GM19043 (cell line): ENCODE results near the gene TEKTIP1.
"Not testable (repeated sequence)": the region's sequence is repeated elsewhere in the genome, so short reads cannot be mapped to it uniquely, and the experiment has no call there.

Source experiments
- ATAC-seq: cut with Tn5 transposase; IDR thresholded peaks from one replicate; pipeline ENCODE4 v1.9.1; 2021; ENCODE audit warnings: low read depth; ENCODE audit not compliant: unreplicated experiment

The TEKTIP1 gene

DNA sequence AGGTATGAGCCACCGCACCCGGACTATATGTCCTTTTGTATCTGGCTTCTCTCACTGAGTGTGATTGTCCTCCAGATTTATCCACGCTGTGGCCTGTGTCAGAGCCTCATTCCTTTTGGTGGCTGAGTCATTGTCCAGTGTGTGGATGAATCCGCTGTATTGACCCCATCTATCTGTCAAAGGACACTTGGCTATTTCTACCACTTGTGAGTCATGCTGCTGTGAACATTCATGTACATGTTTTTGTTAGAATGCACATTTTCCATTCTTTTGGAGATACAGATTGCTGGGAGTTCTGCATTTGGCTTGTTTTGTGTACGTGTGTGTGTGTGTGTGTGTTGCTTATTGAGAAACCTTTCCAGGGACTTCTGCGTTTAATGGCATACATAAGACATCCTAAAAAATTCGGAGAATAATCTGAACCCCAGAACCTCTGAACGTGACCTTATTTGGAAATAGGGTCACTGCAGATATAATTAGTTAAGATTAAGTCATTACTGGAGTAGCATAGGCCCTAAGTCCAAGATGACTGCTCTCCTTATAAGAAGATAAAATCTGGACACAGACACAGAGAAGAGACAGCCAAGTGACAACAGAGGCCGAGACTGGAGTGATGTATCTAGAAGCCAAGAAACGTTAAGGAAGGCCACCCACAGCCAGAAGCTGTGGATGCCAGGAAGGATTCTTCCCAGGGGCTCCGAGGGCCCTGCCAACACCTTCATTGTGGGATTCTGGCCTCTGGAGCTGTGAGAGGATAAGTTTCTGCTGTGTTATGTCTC, 41.4 kb downstream of the TEKTIP1 start:
- no peak for ATAC-seq

DNA sequence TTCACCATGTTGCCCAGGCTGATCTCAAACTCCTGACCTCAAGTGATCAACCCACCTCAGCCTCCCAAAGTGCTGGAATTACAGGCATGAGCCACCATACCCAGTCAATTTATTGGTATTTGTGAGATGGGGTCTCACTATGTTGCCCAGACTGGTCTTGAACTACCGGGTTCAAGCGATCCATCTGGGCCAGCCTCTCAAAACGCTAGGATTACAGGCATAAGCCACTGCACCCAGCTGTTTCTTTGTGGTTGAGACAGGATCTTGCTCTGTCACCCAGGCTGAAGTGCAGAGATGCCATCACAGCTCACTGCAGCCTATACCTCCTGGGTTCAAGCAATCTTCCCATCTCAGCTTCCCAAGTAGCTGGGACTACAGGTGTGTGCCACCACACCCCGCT, 42.8 kb downstream of the TEKTIP1 start:
- not testable (repeated sequence) for ATAC-seq

GRCh38 chr19:3584036-3584802, 45.2 kb downstream of the TEKTIP1 start:
- ATAC-seq = not testable (repeated sequence)

- no peak for ATAC-seq
Observed at GRCh38 chr19:3585301-3586126, 46.5 kb downstream of the TEKTIP1 start, which contains the start of gene GIPC3. TSS of gene GIPC3 (plus strand) at chr19:3585478. CDS start at chr19:3585598, 120 bp downstream.

DNA sequence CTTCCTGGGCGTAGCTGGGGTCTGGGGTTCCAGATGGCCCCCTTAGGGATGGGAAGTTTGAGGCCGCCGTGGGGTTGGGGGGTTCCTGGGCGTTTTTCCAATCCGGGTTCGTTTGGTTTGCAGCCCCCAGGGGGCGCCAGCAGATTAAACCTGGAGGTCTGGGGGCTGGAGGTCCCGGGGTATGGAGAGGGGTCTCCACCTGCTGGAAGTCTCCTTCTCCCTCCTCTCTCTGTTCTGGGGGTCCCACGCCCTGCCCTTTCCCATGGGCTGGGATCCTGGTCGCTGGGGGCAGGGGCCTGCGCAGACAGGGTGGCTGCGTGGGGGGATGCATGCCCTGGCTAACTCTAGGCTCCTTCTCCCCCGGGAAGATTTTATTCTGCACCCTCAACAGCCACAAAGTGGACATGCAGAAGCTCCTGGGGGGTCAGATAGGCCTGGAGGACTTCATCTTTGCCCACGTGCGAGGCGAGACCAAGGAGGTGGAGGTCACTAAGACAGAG, 47.2 kb downstream of the TEKTIP1 start:
- no peak for ATAC-seq

DNA sequence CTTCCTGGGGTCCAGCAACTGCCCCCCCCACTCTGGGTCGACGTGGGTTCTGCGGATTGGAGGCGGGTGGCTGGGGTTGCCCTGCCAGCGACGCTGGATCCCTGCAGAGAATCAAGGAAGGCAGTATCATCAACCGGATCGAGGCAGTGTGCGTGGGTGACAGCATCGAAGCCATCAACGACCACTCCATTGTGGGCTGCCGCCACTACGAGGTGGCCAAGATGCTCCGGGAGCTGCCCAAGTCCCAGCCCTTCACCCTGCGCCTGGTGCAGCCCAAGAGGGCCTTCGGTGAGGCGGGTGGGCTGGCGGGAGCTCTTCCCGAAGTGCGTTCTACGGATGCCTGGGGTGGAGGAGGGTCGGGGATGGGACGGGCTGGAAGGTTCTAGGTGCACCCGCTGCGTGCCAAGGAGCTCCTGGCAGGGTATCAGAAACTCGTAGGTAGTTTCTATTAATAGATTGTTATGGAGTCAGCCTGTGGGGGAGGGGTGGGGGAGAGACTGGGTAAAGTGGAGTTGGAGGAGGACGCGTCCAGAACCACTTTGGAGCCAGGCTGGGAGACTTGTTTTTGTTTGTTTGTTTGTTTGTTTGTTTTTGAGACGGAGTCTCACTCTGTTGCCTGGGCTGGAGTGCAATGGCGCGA, 47.9 kb downstream of the TEKTIP1 start:
- no peak for ATAC-seq

- no peak for ATAC-seq
Observed at GRCh38 chr19:3589439-3589838, 50.5 kb downstream of the TEKTIP1 start.

GRCh38 chr19:3589949-3590348, 51.0 kb downstream of the TEKTIP1 start:
- no peak for ATAC-seq

GRCh38 chr19:3590991-3591659, 52.2 kb downstream of the TEKTIP1 start:
- no peak for ATAC-seq

- no peak for ATAC-seq
Observed at GRCh38 chr19:3591876-3592613, 53.1 kb downstream of the TEKTIP1 start.

DNA sequence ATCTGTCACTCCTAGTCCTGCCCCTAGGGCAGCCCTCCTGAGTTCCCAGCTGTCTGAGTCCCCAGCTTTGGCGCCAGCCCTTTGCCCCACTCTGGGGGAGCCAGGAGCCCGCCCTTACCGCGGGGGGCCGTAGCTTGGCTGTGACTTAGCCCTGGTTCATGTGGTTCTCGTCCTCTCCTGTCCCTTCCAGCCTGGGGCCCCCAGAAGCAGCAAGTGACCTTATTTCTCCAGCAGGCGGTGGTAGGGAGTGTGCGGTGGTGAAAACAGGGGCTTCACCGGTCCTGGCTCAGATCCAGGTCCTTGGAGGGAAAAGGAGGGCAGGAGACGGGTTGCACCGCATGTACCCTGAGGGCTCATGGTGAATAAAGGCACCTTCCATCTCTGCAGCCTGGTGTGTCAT, 54.2 kb downstream of the TEKTIP1 start:
- no peak for ATAC-seq
